DMS153 treated with DMSO at 0.1 percent for 48 hours (cell line): ENCODE measurements around the gene MNAT1.
"Not testable (repeated sequence)": the region's sequence is repeated elsewhere in the genome, so short reads cannot be mapped to it uniquely, and the experiment has no call there.

Source experiments
- DNase-seq: peaks from one replicate; lab custom pipeline; 2025; ENCODE audit not compliant: unreplicated experiment; lab: John Stamatoyannopoulos, UW

MNAT1 gene

GRCh38 chr14:60734465-60735242, at the start of gene MNAT1:
MNAT1 (plus strand) TSS chr14:60734761; CDS start chr14:60734863, 102 bp downstream.
- peak; percentile 50 for DNase-seq

- DNase-seq, result no peak
Measured at GRCh38 chr14:60686865-60687264, 47.7 kb upstream of the MNAT1 start.

- no peak for DNase-seq
Measured at GRCh38 chr14:60691383-60692113, 43.0 kb upstream of the MNAT1 start.

DNA sequence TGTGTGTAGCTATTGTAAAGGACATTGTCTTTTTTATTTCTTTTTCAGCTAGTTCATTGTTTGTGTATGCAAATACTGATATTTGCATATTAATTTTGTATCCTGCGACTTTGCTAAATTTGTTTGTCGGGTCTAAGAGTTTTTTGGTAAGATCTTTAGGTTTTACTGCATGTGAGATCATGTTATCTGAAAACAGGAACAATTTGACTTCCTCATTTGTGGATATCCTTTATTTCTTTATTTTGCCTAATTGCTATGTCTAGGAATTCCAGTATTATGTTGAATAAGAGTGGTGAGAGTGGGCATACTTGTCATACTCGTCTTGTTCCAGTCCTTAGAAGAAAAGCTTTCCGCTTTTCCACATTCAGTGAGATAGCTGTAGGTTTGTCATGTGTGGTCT, 39.2 kb upstream of the MNAT1 start:
- no peak for DNase-seq

DNA sequence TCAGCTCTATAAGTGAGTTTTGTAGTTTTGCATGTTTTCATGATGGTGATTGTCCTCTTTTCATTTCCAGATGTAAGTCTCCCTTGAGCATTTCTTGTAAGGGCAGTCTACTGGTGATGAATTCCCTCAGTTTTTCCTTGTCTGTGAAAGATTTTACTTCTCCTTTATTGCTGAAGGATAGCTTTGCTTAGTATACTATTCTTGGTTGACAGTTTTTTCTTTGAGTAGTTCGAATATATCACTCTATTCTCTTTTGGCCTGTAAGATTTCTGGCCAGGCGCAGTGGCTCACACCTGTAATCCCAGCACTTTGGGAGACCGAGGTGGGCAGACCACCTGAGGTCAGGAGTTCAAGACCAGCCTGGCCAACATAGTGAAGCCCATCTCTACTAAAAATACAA, 34.0 kb upstream of the MNAT1 start:
- no peak for DNase-seq

- no peak for DNase-seq
Measured at GRCh38 chr14:60705100-60705499, 29.5 kb upstream of the MNAT1 start.

DNA sequence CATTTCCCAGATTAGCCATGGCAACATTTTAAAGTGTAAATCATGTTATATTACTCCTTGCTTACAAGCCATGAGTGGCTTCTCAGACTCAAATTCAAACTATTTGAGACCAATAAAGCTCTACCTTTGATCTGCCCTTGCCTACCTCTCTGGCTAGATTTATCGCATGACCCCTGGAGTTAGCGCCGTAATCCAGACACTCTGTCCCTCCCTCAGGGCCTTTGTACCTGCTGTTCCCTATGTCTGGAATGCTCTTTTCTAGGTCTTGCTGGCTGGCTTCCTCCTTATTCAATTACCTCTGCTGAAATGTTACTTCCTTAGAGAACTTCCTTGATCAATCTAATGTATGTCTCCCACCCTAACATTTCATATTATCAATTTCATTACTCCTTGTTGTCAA, 26.7 kb upstream of the MNAT1 start:
- DNase-seq, result no peak

GRCh38 chr14:60710494-60710893, 24.1 kb upstream of the MNAT1 start:
- no peak for DNase-seq

DNA sequence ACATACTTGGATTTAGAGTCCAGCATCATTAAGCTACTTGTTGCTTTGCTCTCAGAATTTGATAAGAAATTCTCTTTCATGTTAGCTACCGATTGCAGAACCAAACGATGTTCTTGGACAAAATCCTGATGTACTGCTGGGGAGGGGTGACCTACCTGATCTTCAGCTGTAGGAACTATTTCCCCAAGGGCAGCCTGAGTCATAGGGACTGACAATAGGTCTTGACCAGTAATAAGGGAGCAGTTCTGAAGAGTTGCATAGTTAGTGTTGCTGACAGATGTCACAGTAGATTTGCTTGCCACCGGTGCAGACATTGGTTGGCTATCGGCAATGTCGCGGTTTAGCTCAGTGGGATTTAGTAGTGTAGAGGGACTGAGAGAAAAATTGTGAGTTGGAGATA, 21.0 kb upstream of the MNAT1 start:
- DNase-seq, result no peak

GRCh38 chr14:60720391-60720790, 14.2 kb upstream of the MNAT1 start:
- DNase-seq, result no peak

DNA sequence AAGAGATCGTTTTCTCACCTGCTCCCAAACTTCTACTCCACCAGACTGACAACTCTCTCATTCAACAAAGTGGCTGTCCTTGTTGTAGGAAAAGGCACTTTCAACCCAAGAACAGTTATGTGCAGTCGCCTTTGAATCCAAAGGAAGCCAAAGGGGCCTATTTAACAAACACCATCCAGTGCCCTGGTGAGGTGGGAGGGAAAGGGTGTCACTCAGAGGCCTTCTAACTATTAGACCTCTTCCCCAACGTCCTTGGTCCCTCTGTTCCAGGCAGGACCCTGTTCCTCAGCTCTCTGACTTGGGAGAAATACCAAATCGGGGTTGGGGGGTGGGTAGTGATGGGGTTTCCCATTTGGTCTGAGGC, 13.6 kb upstream of the MNAT1 start:
- no peak for DNase-seq

DNA sequence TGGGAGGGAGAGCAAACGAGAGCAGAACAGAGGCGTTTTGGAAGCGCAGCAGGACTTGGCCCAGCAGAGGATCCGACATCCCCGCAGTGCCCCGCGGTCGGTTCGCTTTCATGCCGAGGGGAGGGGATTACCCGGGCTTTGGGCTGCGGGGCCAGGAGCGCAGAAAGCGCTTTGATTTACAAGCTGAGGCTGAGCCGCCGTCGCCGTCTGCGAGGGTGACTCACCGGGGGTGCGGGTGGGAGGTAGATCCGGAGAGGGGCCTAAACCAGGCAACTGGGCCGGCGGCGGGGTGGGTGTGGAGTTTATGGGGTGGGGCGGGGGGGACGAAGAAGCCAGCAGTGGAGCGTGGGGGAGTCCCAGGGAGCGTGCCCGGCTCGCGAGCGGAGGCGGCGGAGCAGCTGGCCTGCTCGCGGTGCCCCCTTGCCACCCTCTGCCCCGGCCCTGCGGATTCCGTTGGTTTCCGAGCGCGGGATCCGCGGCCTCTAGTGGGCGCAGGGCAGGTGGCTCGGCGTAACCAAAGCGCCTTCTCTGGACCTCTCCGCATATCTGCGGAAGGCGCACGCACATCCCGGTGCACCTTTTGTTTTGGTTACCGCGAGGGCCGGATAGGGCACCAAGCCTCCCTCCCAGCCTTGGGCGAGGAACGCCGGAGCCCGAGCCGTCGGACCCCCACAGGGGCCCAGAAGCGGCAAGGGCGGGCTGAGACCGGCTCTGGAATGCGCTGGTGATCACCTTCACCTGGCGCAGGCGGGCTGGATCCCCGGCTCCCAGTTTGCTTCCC, 13.0 kb upstream of the MNAT1 start:
- DNase-seq, result peak; percentile 17

DNA sequence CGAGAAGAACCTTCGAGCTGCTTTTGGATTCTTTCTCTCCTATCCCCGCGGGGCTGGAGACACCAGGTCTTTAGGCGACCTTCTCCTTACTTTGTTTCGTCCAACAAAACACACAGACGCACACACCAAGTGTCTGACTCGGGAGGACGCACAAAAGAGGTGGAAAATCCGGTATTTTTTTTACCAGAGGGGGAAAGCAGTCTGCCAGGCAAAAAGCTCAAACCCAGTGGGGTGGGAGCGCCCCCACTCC, 12.5 kb upstream of the MNAT1 start:
- no peak for DNase-seq

DNA sequence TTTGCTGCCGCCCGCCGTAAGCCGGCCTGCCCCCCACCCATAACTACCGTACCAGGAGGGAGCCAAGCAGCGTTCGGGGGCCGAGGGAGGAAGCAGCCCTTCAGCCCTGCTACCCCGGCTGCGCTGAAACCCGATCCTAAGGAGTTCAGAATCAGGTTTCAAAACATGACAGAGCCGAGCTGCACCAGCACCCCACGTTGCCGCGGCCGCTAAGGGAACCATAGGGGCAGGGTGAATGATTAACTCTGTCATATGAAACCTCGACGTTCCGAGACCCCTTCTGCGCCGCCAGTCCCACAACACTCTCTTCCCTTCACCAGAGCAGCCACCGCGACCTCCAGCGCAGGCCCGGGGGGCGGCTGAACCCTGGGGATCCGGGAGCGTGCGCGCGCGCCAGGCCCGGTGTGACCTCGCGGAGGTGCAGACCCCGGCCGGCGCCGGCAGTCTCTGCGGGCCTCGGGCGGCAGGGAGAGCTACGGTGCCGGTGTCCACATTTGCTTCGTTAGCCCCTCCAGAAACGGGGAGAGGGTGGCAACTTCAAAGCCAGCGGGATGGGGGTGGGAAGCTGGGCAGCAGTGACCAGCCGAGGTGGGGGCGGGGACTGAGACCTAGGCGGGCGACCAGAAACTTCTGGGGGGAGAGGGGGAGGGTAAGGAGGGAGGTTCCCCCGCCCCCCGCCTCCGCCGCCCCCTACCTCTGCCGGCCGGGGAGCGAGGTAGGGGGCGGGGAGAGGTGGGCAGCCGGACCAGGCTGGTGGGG, 12.0 kb upstream of the MNAT1 start:
- no peak for DNase-seq

GRCh38 chr14:60723116-60723906, 11.2 kb upstream of the MNAT1 start:
- no peak for DNase-seq

DNA sequence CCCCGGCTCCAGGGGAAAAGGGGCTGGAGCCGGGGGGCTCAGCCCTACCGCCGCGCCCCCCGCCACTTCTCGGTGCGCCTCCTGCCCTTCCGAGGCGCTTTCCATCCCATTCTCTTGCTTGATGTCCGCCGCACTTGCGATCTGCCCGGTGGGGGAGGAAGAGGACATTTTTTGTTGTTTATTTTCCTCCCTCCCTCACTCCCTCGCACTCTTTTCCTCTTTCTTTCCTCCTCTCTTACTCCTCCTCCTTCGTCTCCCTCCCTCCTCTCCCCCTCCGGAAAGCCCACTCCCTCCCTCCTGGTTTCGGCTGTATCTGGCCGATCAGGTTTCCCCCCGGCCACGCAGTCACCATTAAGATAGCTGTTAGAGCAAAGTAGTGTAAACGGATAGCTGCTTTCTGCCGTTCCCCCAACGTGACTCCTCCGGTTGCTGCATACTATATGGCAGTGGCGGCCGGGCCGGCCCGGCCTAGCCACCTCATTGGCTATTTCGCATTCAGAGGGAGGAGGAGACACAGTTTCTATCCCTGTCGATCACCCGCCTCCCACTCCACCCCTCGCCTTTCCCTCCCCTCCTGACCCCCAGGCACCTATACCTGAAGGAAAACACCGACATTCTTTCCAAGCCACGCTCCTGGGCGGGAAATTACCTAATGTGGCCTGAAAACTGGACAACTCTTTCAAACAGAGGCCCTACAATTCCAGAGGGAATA, 10.5 kb upstream of the MNAT1 start, which contains the start of gene SIX4:
Gene SIX4, minus strand, starts transcription at position 445 of the 712 bp plus-strand sequence. Its CDS starts 277 bp downstream, at position 168.
- peak; percentile 95 for DNase-seq

GRCh38 chr14:60731291-60731690, 3.3 kb upstream of the MNAT1 start:
- not testable (repeated sequence) for DNase-seq

DNA sequence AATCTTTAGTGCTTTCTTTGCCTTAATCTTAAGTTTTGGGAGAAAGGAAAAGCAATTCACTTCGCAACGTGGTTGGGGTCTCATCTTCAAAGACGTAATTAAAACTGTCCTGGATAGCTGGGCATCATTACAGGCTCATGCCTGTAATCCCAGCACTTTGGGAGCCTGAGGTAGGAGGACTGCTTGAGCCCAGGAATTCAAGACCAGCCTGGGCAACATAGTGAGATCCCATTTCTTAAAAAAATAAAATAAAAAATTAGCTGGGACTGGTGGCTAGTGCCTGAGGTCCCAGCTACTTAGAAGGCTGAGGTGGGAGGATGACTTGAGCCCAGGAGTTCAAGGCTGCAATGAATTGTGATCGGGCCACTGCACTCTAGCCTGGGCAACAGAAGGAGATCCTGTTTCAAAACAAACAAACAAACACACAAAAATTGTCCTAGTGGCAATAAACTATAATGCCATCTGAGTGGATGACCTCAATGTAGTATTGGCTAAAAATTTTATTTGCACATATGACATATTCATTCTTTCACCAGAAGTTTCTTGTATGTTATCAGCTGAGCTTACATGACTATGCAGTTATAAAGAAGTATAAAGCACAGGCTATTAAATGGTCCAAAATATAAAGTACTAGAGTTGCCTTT, 1.6 kb upstream of the MNAT1 start:
- no peak for DNase-seq

DNA sequence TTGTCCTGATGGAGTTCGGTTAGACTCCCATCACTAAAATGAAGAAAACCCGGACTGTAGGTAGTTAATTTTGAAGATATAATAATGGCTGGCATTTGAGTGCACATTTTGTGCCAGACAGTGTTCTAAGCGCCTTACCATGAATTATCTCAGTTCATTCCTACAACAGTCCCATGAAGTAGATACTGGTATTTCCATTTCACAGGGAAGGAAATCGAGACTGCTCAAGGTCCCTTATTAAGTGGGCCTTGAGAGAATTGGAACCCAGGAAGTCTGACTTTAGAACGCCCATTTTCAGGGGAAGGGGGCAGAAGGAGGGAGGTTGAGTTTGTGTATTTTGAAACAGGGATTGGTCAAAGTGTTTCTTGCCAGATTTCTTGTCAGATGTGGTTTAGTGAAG, 855 bp downstream of the MNAT1 start:
- DNase-seq, result no peak
